Neural progenitor cell (in vitro differentiated cells): Measurements from ENCODE around the gene CDCA5. TPM values are rescaled to one million over a fixed set of nuclear protein-coding genes. Genes with fewer than 3 reads are reported as not detected.

Source experiments
- DNase-seq: peaks from one replicate; pipeline ENCODE4 v3.0.0-alpha.2; 2016; ENCODE audit warnings: low spot score
- H2AFZ ChIP-seq: fragments of 200-600 bp; sonication (generic); replicated peaks from 2 replicates; pipeline ENCODE4 v1.6.1; 2016; ENCODE audit warnings: antibody characterized with exemption
- H3F3A ChIP-seq: fragments of 200-600 bp; sonication (generic); 2 replicates; pipeline ENCODE4 v1.6.1; 2016; ENCODE audit warnings: antibody characterized with exemption, low read depth
- H3K27ac ChIP-seq: fragments of 200-600 bp; sonication (generic); 2 replicates; pipeline ENCODE4 v1.5.1; 2016; ENCODE audit warnings: mild to moderate bottlenecking
- H3K27me3 ChIP-seq: fragments of 200-600 bp; sonication (generic); 2 replicates; pipeline ENCODE4 v1.6.1; 2016; ENCODE audit warnings: mild to moderate bottlenecking, moderate library complexity
- H3K36me3 ChIP-seq: fragments of 200-600 bp; sonication (generic); 2 replicates; pipeline ENCODE4 v1.5.1; 2016
- H3K4me1 ChIP-seq: fragments of 200-600 bp; sonication (generic); 2 replicates; pipeline ENCODE4 v1.6.1; 2016; ENCODE audit warnings: mixed run types
- H3K4me2 ChIP-seq: fragments of 200-600 bp; sonication (generic); 2 replicates; pipeline ENCODE4 v1.6.1; 2016
- H3K4me3 ChIP-seq: fragments of 200-600 bp; sonication (generic); 2 replicates; pipeline ENCODE4 v1.5.1; 2016
- H3K79me2 ChIP-seq: fragments of 200-600 bp; sonication (generic); 2 replicates; pipeline ENCODE4 v1.6.1; 2016; ENCODE audit warnings: low read depth
- H3K9ac ChIP-seq: fragments of 200-600 bp; sonication (generic); 2 replicates; pipeline ENCODE4 v1.6.1; 2016
- H3K9me3 ChIP-seq: fragments of 200-600 bp; sonication (generic); 2 replicates; pipeline ENCODE4 v1.5.1; 2016; ENCODE audit warnings: low read depth
- H4K20me1 ChIP-seq: fragments of 200-600 bp; sonication (generic); 2 replicates; pipeline ENCODE4 v1.6.1; 2016; ENCODE audit warnings: low read depth
- H3K27ac Mint-ChIP-seq: 3 replicates; pipeline ENCODE4 v1.8.0; 2021; ENCODE audit warnings: mixed read lengths
- H3K27me3 Mint-ChIP-seq: 2 replicates; pipeline ENCODE4 v1.8.0; 2022; ENCODE audit warnings: low read depth, mild to moderate bottlenecking, inconsistent platforms, moderate library complexity, mixed read lengths; ENCODE audit not compliant: insufficient read depth
- H3K36me3 Mint-ChIP-seq: 3 replicates; pipeline ENCODE4 v1.8.0; 2021; ENCODE audit warnings: mixed read lengths
- H3K4me1 Mint-ChIP-seq: 3 replicates; pipeline ENCODE4 v1.8.0; 2021; ENCODE audit warnings: mixed read lengths
- H3K4me3 Mint-ChIP-seq: 3 replicates; pipeline ENCODE4 v1.8.0; 2021; ENCODE audit warnings: mild to moderate bottlenecking, moderate library complexity, mixed read lengths
- H3K9me3 Mint-ChIP-seq: 3 replicates; pipeline ENCODE4 v1.8.0; 2020; ENCODE audit warnings: mixed read lengths
- CTCF ChIP-seq: fragments of 200-600 bp; sonication (generic); IDR thresholded peaks from 2 replicates; pipeline ENCODE4 v1.5.1; 2017; ENCODE audit warnings: antibody characterized with exemption, mild to moderate bottlenecking
- EZH2 ChIP-seq: fragments of 200-600 bp; sonication (generic); IDR thresholded peaks from 2 replicates; pipeline ENCODE4 v1.6.1; 2017; ENCODE audit warnings: antibody characterized with exemption, mild to moderate bottlenecking, moderate library complexity
- EZH2phosphoT487 ChIP-seq: fragments of 200-600 bp; sonication (generic); IDR thresholded peaks from 2 replicates; pipeline ENCODE4 v1.6.1; 2017; ENCODE audit warnings: antibody characterized with exemption
- total RNA-seq: library from RNA; depleted of rRNA; stranded (reverse); fragments of >200 nt; gene quantifications from 2 replicates; pipeline ENCODE4 v1.2.3, GENCODE V29; 2015; ENCODE audit warnings: low replicate concordance

CDCA5 gene
- total RNA-seq, 1 donor from 2014 or later, result 46.7 TPM

- no peaks in the 10 kb centered on the region for H3K9me3 ChIP-seq
- no peak overlapping the region for H3K27ac ChIP-seq
These were observed 24.1 kb upstream of the CDCA5 start for GRCh38 chr11:65107751-65108468.

GRCh38 chr11:65107078-65107477 is 23.2 kb upstream of the CDCA5 start:
- peaks cover 22% of the 10 kb centered on the region for H3F3A ChIP-seq
- Mint-ChIP-seq H3K27ac (no peak overlapping the region), H3K36me3 (peaks cover 2% of the 10 kb centered on the region), H3K27me3 (peaks cover 11% of the 10 kb centered on the region), H3K4me1 (peaks cover 16% of the 10 kb centered on the region), H3K9me3 (no peaks in the 10 kb centered on the region), H3K4me3 (no peak overlapping the region)
- peaks cover 4% of the 10 kb centered on the region for H3K4me1 ChIP-seq
- H2AFZ ChIP-seq, result no peak overlapping the region
- TF ChIP-seq EZH2phosphoT487, result no peak
- no peak for TF ChIP-seq CTCF
- H3K27me3 ChIP-seq, result no peaks in the 10 kb centered on the region
- H3K4me3 ChIP-seq, result no peak overlapping the region
- H3K9me3 ChIP-seq, result no peaks in the 10 kb centered on the region
- no peaks in the 10 kb centered on the region for H3K36me3 ChIP-seq
- no peak overlapping the region for H3K9ac ChIP-seq
- DNase-seq, result no peak
- H3K4me2 ChIP-seq, result no peak overlapping the region
- H3K79me2 ChIP-seq, result peaks cover 19% of the 10 kb centered on the region
- no peak overlapping the region for H3K27ac ChIP-seq
- peaks cover 10% of the 10 kb centered on the region for H4K20me1 ChIP-seq

More at GRCh38 chr11:65107751-65108468, 24.1 kb upstream of the CDCA5 start:
- DNase-seq, result no peak
- peaks cover 12% of the 10 kb centered on the region for H4K20me1 ChIP-seq
- no peak overlapping the region for H3K9ac ChIP-seq
- Mint-ChIP-seq H3K4me3 (no peak overlapping the region), H3K27ac (no peak overlapping the region), H3K36me3 (peaks cover 2% of the 10 kb centered on the region), H3K4me1 (peaks cover 16% of the 10 kb centered on the region), H3K9me3 (no peaks in the 10 kb centered on the region), H3K27me3 (peaks cover 11% of the 10 kb centered on the region)
- H3K27me3 ChIP-seq, result no peaks in the 10 kb centered on the region
- TF ChIP-seq CTCF, result no peak
- no peak for TF ChIP-seq EZH2phosphoT487
- no peak for TF ChIP-seq EZH2
- H3F3A ChIP-seq, result peaks cover 23% of the 10 kb centered on the region
- peaks cover 6% of the 10 kb centered on the region for H3K4me1 ChIP-seq
- H2AFZ ChIP-seq, result no peak overlapping the region
- H3K36me3 ChIP-seq, result no peaks in the 10 kb centered on the region
- no peak overlapping the region for H3K4me3 ChIP-seq
- no peak overlapping the region for H3K4me2 ChIP-seq
- peaks cover 27% of the 10 kb centered on the region for H3K79me2 ChIP-seq

- no peak overlapping the region for H3K27ac ChIP-seq
- H3K27me3 ChIP-seq, result no peaks in the 10 kb centered on the region
- peaks cover 16% of the 10 kb centered on the region for H3K79me2 ChIP-seq
- peaks cover 8% of the 10 kb centered on the region for H3F3A ChIP-seq
- no peaks in the 10 kb centered on the region for H3K36me3 ChIP-seq
- Mint-ChIP-seq H3K9me3 (no peaks in the 10 kb centered on the region), H3K27me3 (peaks cover 2% of the 10 kb centered on the region), H3K27ac (no peak overlapping the region), H3K4me3 (no peak overlapping the region), H3K36me3 (peaks cover 2% of the 10 kb centered on the region), H3K4me1 (peaks cover 3% of the 10 kb centered on the region)
- no peaks in the 10 kb centered on the region for H3K9me3 ChIP-seq
- TF ChIP-seq CTCF, result no peak
- TF ChIP-seq EZH2, result no peak
- TF ChIP-seq EZH2phosphoT487, result no peak
- H3K9ac ChIP-seq, result no peak overlapping the region
- no peak overlapping the region for H3K4me3 ChIP-seq
- no peak overlapping the region for H2AFZ ChIP-seq
- DNase-seq, result no peak
- H3K4me2 ChIP-seq, result no peak overlapping the region
- H4K20me1 ChIP-seq, result no peaks in the 10 kb centered on the region
- no peaks in the 10 kb centered on the region for H3K4me1 ChIP-seq
These were observed 20.8 kb upstream of the CDCA5 start for GRCh38 chr11:65104628-65105027.
